Adrenal gland (tissue), 12 donors: Measurements from ENCODE around the gene NUMBL. TPM values are rescaled to one million over a fixed set of nuclear protein-coding genes. Genes with fewer than 3 reads are reported as not detected.
A peak's percentile ranks its signal among the peaks of the same experiment; 100 is the strongest.

Experiments used
- DNase-seq, 7 donors: peaks; one replicate each; pipeline ENCODE4 v3.0.0-alpha.2; 2019 to 2020
- H3K27ac ChIP-seq, 5 donors: fragments of 200-600 bp; sonication (generic) in 4 of 5; 1 replicate in 3 of 5; 2 replicates in 2 of 5; pipeline versions ENCODE4 v1.5.1 to v1.8.0; 2016 to 2020; ENCODE audit warnings: mild to moderate bottlenecking in 1 of 5
- H3K27me3 ChIP-seq: fragments of 200-600 bp; 2 replicates; pipeline ENCODE4 v1.8.0; 2021
- H3K36me3 ChIP-seq, 2 donors: fragments of 200-600 bp; replicated peaks in 1 of 2; 1 replicate in 1 of 2; 2 replicates in 1 of 2; pipeline versions ENCODE4 v1.5.1 to v1.8.0; 2018 to 2022
- H3K4me1 ChIP-seq, 2 donors: fragments of 200-600 bp; replicated peaks in 1 of 2; 1 replicate in 1 of 2; 2 replicates in 1 of 2; pipeline versions ENCODE4 v1.5.1 to v1.8.0; 2018 to 2021
- H3K4me3 ChIP-seq, 4 donors: fragments of 200-600 bp; sonication (generic) in 3 of 4; one replicate each; pipeline ENCODE4 v1.5.1; 2016 to 2018
- H3K9me3 ChIP-seq, 3 donors: fragments of 200-600 bp; sonication (generic) in 1 of 3; replicated peaks in 1 of 3; 1 replicate in 2 of 3; 2 replicates in 1 of 3; pipeline versions ENCODE4 v1.5.1 to v1.8.0; 2016 to 2021
- POLR2A ChIP-seq, 2 donors: fragments of 450-650 bp; IDR thresholded peaks; one replicate each; pipeline ENCODE4 v1.6.1; 2017; ENCODE audit warnings: antibody characterized with exemption in 2 of 2, mild to moderate bottlenecking in 2 of 2, moderate library complexity in 1 of 2
- WGBS, 4 donors: extraction: QIAGEN DNeasy Blood & Tissue Kit in 2 of 4; methylation state at CpG; one replicate each; pipeline versions ENCODE4 v1.1.5 to v1.1.7; 2013 to 2017; 5-methylcytosine and 5-hydroxymethylcytosine counted together
- intact Hi-C, 2 donors: fragments of 100-400 bp; cut with DNase I; formaldehyde crosslinking; loops; one replicate each; pipeline versions ENCODE4 v1.14.1 to v1.15.0; 2022 to 2023
- polyA plus RNA-seq, 3 donors: library from polyadenylated mRNA; stranded (reverse); fragments of 200-250 nt in 2 of 3; fragments of 350-450 nt in 1 of 3; fragmentation: Illumina TruSeq in 1 of 3; extraction: RNeasy Lipid Tissue Mini Kit (QIAGEN cat#74804) in 1 of 3; gene quantifications; one replicate each; pipeline ENCODE4 v1.2.3, GENCODE V29; 2013 to 2014
- total RNA-seq, 9 donors: library from RNA; depleted of rRNA in 4 of 9; stranded (reverse); fragments of >200 nt in 4 of 9; fragments of 120-200 nt in 1 of 9; fragmentation: NEBNext Ultra II Directional in 1 of 9; extraction: Animal tissue kit (Norgen Biotek cat#: 25700) in 1 of 9; gene quantifications; one replicate each; pipeline versions ENCODE4 v1.1.0 to v1.2.4, GENCODE V29; 2013 to 2023
- TF ChIP-seq, protein P1 (sequence below), 6 experiments: fragments of 450-650 bp in 4 of 6; fragments of 200-600 bp in 2 of 6; sonication (generic) in 1 of 6; IDR thresholded peaks; 1 replicate in 5 of 6; 2 replicates in 1 of 6; pipeline versions ENCODE4 v1.5.1 to v1.8.0; 2016 to 2021; ENCODE audit warnings: antibody characterized with exemption in 6 of 6, mild to moderate bottlenecking in 2 of 6, moderate library complexity in 1 of 6
- donor health status: healthy with polysubstance abuse.
- donor health status: Bipolar disorder and iron deficiency.
- donor health status: DM: yes; HTN: yes; CAD: no.
- donor health status: DM: no; HTN: no; CAD: no.
- donor health status: DM: no; HTN: no; CAD: no.
- donor health status: DM: yes; HTN: yes; CAD: no.

NUMBL gene
- total and polyA plus RNA-seq, 12 donors = 3.2 to 60.6 (median 30.0) TPM

- Histone ChIP-seq H3K4me1 (peaks cover 61 to 62% of the 10 kb centered on the region in 2 donors), H3K9me3 (no peaks in the 10 kb centered on the region), H3K27ac (peak overlapping the region; percentile 92 to 97 (median 95)), H3K27me3 (no peaks in the 10 kb centered on the region), H3K36me3 (peaks cover 0 to 2% of the 10 kb centered on the region in 2 donors), H3K4me3 (peak overlapping the region; percentile 29 to 72 (median 40))
- TF ChIP-seq POLR2A (IDR thresholded peaks at IDR 0.05) = no peak
- TF ChIP-seq, protein P1, sequence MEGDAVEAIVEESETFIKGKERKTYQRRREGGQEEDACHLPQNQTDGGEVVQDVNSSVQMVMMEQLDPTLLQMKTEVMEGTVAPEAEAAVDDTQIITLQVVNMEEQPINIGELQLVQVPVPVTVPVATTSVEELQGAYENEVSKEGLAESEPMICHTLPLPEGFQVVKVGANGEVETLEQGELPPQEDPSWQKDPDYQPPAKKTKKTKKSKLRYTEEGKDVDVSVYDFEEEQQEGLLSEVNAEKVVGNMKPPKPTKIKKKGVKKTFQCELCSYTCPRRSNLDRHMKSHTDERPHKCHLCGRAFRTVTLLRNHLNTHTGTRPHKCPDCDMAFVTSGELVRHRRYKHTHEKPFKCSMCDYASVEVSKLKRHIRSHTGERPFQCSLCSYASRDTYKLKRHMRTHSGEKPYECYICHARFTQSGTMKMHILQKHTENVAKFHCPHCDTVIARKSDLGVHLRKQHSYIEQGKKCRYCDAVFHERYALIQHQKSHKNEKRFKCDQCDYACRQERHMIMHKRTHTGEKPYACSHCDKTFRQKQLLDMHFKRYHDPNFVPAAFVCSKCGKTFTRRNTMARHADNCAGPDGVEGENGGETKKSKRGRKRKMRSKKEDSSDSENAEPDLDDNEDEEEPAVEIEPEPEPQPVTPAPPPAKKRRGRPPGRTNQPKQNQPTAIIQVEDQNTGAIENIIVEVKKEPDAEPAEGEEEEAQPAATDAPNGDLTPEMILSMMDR (IDR thresholded peaks at IDR 0.05) = no peak
- WGBS, 4 donors = 13 to 28% (median 27%) methylated on average over 16 to 20 of the region's 20 CpGs
- intact Hi-C loops = no loop called here
- peak; percentile 54 to 71 (median 64) for DNase-seq
Measured at GRCh38 chr19:40717880-40718773, 27.7 kb upstream of the NUMBL start.

DNA sequence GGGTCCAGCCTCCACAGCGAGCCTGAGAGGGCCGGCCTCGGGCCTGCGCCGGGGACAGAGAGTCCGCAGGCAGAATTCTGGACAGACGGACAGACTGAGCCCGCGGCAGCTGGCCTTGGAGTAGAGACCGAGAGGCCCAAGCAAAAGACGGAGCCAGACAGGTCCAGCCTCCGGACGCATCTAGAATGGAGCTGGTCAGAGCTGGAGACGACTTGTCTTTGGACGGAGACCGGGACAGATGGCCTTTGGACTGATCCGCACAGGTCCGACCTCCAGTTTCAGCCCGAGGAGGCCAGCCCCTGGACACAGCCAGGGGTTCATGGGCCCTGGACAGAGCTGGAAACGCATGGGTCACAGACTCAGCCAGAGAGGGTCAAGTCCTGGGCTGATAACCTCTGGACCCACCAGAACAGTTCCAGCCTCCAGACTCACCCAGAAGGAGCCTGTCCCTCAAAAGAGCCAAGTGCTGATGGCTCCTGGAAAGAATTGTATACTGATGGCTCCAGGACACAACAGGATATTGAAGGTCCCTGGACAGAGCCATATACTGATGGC lies 27.0 kb upstream of the NUMBL start:
- DNase-seq = peak in 6 of 7 donors; percentile 53 to 80 (median 66)
- Histone ChIP-seq H3K27me3 (no peaks in the 10 kb centered on the region), H3K27ac (peak overlapping the region; percentile 92 to 97 (median 95)), H3K4me3 (peak overlapping the region; percentile 7 to 72 (median 40)), H3K36me3 (peaks cover 0 to 4% of the 10 kb centered on the region in 2 donors), H3K4me1 (peaks cover 58 to 60% of the 10 kb centered on the region in 2 donors), H3K9me3 (no peaks in the 10 kb centered on the region)
- 0 to 3% (median 1%) methylated on average over 8 to 20 of the region's 20 CpGs for whole genome bisulfite sequencing, 4 donors
- intact Hi-C loops = no loop called here
- TF ChIP-seq, protein P1 (IDR thresholded peaks at IDR 0.05) = no peak
- peak in 1 of 2 donors; percentile 48 for TF ChIP-seq POLR2A (IDR thresholded peaks at IDR 0.05)

- 0 to 1% (median 0%) methylated on average over 14 to 76 of the region's 76 CpGs for WGBS, 4 donors
- Histone ChIP-seq H3K4me3 (peak within 1 kb of the TSS; percentile 7 to 72 (median 44)), H3K27me3 (no peaks in the 10 kb centered on the region), H3K27ac (peak within 1 kb of the TSS; percentile 92 to 97 (median 95)), H3K9me3 (no peaks in the 10 kb centered on the region), H3K4me1 (peaks cover 51 to 53% of the 10 kb centered on the region in 2 donors), H3K36me3 (peaks cover 0 to 4% of the 10 kb centered on the region in 2 donors)
- intact Hi-C loops = no loop called here
- TF ChIP-seq, protein P1 (IDR thresholded peaks at IDR 0.05) = peak in 3 of 6 experiments; percentile 24 to 61 (median 49)
- TF ChIP-seq POLR2A (IDR thresholded peaks at IDR 0.05) = peak; percentile 50 to 63
- peak; percentile 99 to 100 (median 99) for DNase-seq
Measured at GRCh38 chr19:40716482-40717324, 26.3 kb upstream of the NUMBL start, which contains the start of the genes COQ8B and ITPKC. COQ8B (minus strand) TSS chr19:40716886; CDS start chr19:40714632, 2,254 bp downstream. ITPKC (plus strand) TSS chr19:40717112; CDS start chr19:40717136, 24 bp downstream.
